Keratinocyte (primary cell): ENCODE measurements around the gene GNPTG. TPM values are rescaled to one million over a fixed set of nuclear protein-coding genes. Genes with fewer than 3 reads are reported as not detected.

Source experiments
- DNase-seq: peaks from one replicate; pipeline ENCODE4 v3.0.0-alpha.2; 2011; ENCODE audit warnings: low read depth, missing footprints, low spot score
- FAIRE-seq: peaks from 2 replicates; lab custom pipeline; 2011; peaks lifted over from hg19 to GRCh38; lab: Jason Lieb, UNC
- H2AFZ ChIP-seq: 2 replicates; pipeline ENCODE4 v1.6.0; 2012; ENCODE audit warnings: low read length, control low read depth, inconsistent platforms; ENCODE audit not compliant: control insufficient read depth
- H3K27ac ChIP-seq: 2 replicates; pipeline ENCODE4 v1.5.1; 2011; ENCODE audit warnings: low read length; ENCODE audit not compliant: control insufficient read depth, insufficient read depth
- H3K27me3 ChIP-seq: 3 replicates; pipeline ENCODE4 v1.6.0; 2011; ENCODE audit warnings: low read length; ENCODE audit not compliant: control insufficient read depth, insufficient read depth; ENCODE audit errors: extremely low read depth
- H3K36me3 ChIP-seq, 2 experiments: 2 replicates in 1 of 2; 3 replicates in 1 of 2; pipeline ENCODE4 v1.5.1; 2011; ENCODE audit warnings: low read length in 2 of 2, mild to moderate bottlenecking in 1 of 2; ENCODE audit not compliant: control insufficient read depth in 2 of 2, insufficient read depth in 2 of 2; ENCODE audit errors: extremely low read depth in 1 of 2
- H3K4me1 ChIP-seq: 3 replicates; pipeline ENCODE4 v1.5.1; 2011; ENCODE audit warnings: low read length; ENCODE audit not compliant: control insufficient read depth, insufficient read depth; ENCODE audit errors: extremely low read depth
- H3K4me2 ChIP-seq: 3 replicates; pipeline ENCODE4 v1.6.0; 2011; ENCODE audit warnings: low read depth, low read length; ENCODE audit not compliant: control insufficient read depth, insufficient read depth; ENCODE audit errors: extremely low read depth
- H3K4me3 ChIP-seq, 3 experiments: fragments of 200-600 bp in 1 of 3; sonication (generic) in 1 of 3; 2 replicates in 2 of 3; 3 replicates in 1 of 3; pipeline ENCODE4 v1.5.1; 2011 to 2016; ENCODE audit warnings: low read length in 3 of 3, mild to moderate bottlenecking in 3 of 3, control low read depth in 2 of 3, inconsistent platforms in 1 of 3, low read depth in 1 of 3, mixed read lengths in 1 of 3, mixed run types in 1 of 3, moderate library complexity in 1 of 3; ENCODE audit not compliant: control insufficient read depth in 2 of 3, insufficient read depth in 2 of 3; ENCODE audit errors: extremely low read depth in 1 of 3
- H3K79me2 ChIP-seq: 2 replicates; pipeline ENCODE4 v1.6.0; 2012; ENCODE audit warnings: low read length; ENCODE audit not compliant: control insufficient read depth, insufficient read depth
- H3K9ac ChIP-seq: 3 replicates; pipeline ENCODE4 v1.6.0; 2011; ENCODE audit warnings: low read length; ENCODE audit not compliant: control insufficient read depth, insufficient read depth; ENCODE audit errors: extremely low read depth
- H3K9me1 ChIP-seq: 3 replicates; pipeline ENCODE4 v1.6.0; 2011; ENCODE audit warnings: low read length; ENCODE audit not compliant: control insufficient read depth, insufficient read depth; ENCODE audit errors: extremely low read depth
- H3K9me3 ChIP-seq: 2 replicates; pipeline ENCODE4 v1.5.1; 2012; ENCODE audit warnings: low read depth, low read length; ENCODE audit not compliant: control insufficient read depth
- H4K20me1 ChIP-seq: 3 replicates; pipeline ENCODE4 v1.6.0; 2011; ENCODE audit warnings: low read length; ENCODE audit not compliant: control insufficient read depth, insufficient read depth; ENCODE audit errors: extremely low read depth
- EZH2 ChIP-seq: IDR thresholded peaks from one replicate; pipeline ENCODE4 v1.6.1; 2012; ENCODE audit warnings: inconsistent platforms, mild to moderate bottlenecking, low read length, moderate library complexity
- dilution Hi-C: fragments of 300-500 bp; cut with MboI; formaldehyde crosslinking; loops from one replicate; pipeline ENCODE4 v1.7.0; 2020; ENCODE audit warnings: low sequenced_read_pairs; ENCODE audit not compliant: extremely low pct_ligation_motif_present
- polyA plus RNA-seq, 5 experiments: library from polyadenylated mRNA; depleted of rRNA in 3 of 5; stranded (reverse) in 3 of 5; stranded (forward) in 1 of 5; unstranded in 1 of 5; fragments of >200 nt; gene quantifications; 1 replicate in 1 of 5; 2 replicates in 3 of 5; 3 replicates in 1 of 5; pipeline versions ENCODE4 v1.2.1 to v1.2.3, GENCODE V29; 2011 to 2012; ENCODE audit warnings: missing spikeins in 2 of 5, low read depth in 1 of 5, low replicate concordance in 1 of 5
- TF ChIP-seq, protein P1 (sequence below), 3 experiments: IDR thresholded peaks in 1 of 3; conservative IDR thresholded peaks in 1 of 3; optimal IDR thresholded peaks in 1 of 3; 2 replicates in 2 of 3; 3 replicates in 1 of 3; pipeline versions ENCODE3 to v1.5.1; 2011; ENCODE audit warnings: low read length in 3 of 3, mild to moderate bottlenecking in 3 of 3, moderate library complexity in 2 of 3, control low read depth in 1 of 3, inconsistent platforms in 1 of 3; ENCODE audit not compliant: insufficient read depth in 2 of 3; ENCODE audit errors: extremely low read depth in 1 of 3

Gene GNPTG
- polyA plus RNA-seq, 1 donor (not counting 4 experiments of a cell fraction or from before 2014, with no cell fraction given): 30.9 TPM

DNA sequence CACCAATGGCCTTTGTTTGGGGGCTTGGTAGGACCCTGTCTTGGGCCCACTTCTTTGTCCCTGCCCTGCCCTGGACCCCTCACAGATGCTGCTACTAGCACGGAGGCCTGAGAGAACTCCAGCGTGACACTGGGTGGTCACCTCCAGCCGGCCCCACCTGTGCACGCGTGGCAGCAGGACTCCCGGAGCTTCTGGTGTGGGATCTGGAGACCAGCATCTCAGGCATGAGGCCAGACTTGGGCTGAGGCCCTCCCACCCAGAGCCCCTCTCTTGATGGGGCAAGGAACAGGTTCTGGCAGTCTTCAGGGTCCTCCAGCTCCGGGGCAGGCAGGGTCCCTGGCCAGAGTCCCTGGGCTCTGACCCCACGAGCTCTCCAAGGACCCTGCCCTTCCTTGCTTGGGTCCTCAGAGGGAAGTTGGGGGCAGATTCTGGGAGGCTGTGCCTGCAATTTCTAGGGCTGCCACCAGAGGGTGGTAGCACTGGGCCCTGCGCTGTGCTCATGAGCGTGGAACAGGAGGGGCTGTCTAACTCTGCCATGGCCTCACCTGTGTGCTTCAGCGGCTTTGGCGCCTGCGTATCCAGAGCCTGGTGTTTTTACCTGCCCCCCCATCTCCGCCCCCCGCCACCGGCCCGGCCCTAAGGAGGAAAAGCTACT lies 21.3 kb upstream of the GNPTG start:
- FAIRE-seq: no peak
- dilution Hi-C loops: no loop called here
- H3K4me1 ChIP-seq: no peaks in the 10 kb centered on the region

GRCh38 chr16:1330931-1331711 lies 20.6 kb upstream of the GNPTG start:
- Histone ChIP-seq H3K79me2 (no peaks in the 10 kb centered on the region), H3K27me3 (peaks cover 49% of the 10 kb centered on the region), H3K27ac (no peak overlapping the region), H4K20me1 (peaks cover 5% of the 10 kb centered on the region), H3K9me1 (no peaks in the 10 kb centered on the region), H3K4me1 (no peaks in the 10 kb centered on the region), H2AFZ (no peak overlapping the region), H3K36me3 (no peaks in the 10 kb centered on the region), H3K9ac (no peak overlapping the region), H3K9me3 (no peaks in the 10 kb centered on the region), H3K4me2 (no peak overlapping the region), H3K4me3 (no peak overlapping the region)
- DNase-seq: no peak
- no peak for TF ChIP-seq EZH2
- TF ChIP-seq, protein P1, sequence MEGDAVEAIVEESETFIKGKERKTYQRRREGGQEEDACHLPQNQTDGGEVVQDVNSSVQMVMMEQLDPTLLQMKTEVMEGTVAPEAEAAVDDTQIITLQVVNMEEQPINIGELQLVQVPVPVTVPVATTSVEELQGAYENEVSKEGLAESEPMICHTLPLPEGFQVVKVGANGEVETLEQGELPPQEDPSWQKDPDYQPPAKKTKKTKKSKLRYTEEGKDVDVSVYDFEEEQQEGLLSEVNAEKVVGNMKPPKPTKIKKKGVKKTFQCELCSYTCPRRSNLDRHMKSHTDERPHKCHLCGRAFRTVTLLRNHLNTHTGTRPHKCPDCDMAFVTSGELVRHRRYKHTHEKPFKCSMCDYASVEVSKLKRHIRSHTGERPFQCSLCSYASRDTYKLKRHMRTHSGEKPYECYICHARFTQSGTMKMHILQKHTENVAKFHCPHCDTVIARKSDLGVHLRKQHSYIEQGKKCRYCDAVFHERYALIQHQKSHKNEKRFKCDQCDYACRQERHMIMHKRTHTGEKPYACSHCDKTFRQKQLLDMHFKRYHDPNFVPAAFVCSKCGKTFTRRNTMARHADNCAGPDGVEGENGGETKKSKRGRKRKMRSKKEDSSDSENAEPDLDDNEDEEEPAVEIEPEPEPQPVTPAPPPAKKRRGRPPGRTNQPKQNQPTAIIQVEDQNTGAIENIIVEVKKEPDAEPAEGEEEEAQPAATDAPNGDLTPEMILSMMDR (optimal IDR thresholded peaks at IDR 0.05 in 1 of 3, IDR thresholded peaks at IDR 0.05 in 1 of 3, conservative IDR thresholded peaks at IDR 0.05 in 1 of 3; ENCODE audit: extremely low read depth in 1 of 3, insufficient read depth in 2 of 3, low read length in 3 of 3): no peak
- no peak for FAIRE-seq
- dilution Hi-C loops: no loop called here

More for the DNA sequence above, 21.3 kb upstream of the GNPTG start:
- Histone ChIP-seq H3K4me3 (no peak overlapping the region), H3K27ac (no peak overlapping the region), H3K9me3 (no peaks in the 10 kb centered on the region), H4K20me1 (peaks cover 1% of the 10 kb centered on the region), H2AFZ (no peak overlapping the region), H3K79me2 (no peaks in the 10 kb centered on the region), H3K9ac (no peak overlapping the region), H3K9me1 (no peaks in the 10 kb centered on the region), H3K4me2 (no peak overlapping the region), H3K36me3 (peaks cover 0 to 2% of the 10 kb centered on the region in 2 experiments), H3K27me3 (peaks cover 42% of the 10 kb centered on the region)
- TF ChIP-seq, protein P1 (optimal IDR thresholded peaks at IDR 0.05 in 1 of 3, IDR thresholded peaks at IDR 0.05 in 1 of 3, conservative IDR thresholded peaks at IDR 0.05 in 1 of 3; ENCODE audit: extremely low read depth in 1 of 3, insufficient read depth in 2 of 3, low read length in 3 of 3): peak; percentile 50 to 72 (median 57)
- no peak for TF ChIP-seq EZH2
- no peak for DNase-seq
